Adrenal gland (tissue), 12 donors: ENCODE results near the gene ANTXR1. TPM values are rescaled to one million over a fixed set of nuclear protein-coding genes. Genes with fewer than 3 reads are reported as not detected.

Source experiments
- DNase-seq, 7 donors: peaks; one replicate each; pipeline ENCODE4 v3.0.0-alpha.2; 2019 to 2020
- H3K27ac ChIP-seq, 5 donors: fragments of 200-600 bp; sonication (generic) in 4 of 5; 1 replicate in 3 of 5; 2 replicates in 2 of 5; pipeline versions ENCODE4 v1.5.1 to v1.8.0; 2016 to 2020; ENCODE audit warnings: mild to moderate bottlenecking in 1 of 5
- H3K27me3 ChIP-seq: fragments of 200-600 bp; 2 replicates; pipeline ENCODE4 v1.8.0; 2021
- H3K36me3 ChIP-seq, 2 donors: fragments of 200-600 bp; replicated peaks in 1 of 2; 1 replicate in 1 of 2; 2 replicates in 1 of 2; pipeline versions ENCODE4 v1.5.1 to v1.8.0; 2018 to 2022
- H3K4me1 ChIP-seq, 2 donors: fragments of 200-600 bp; replicated peaks in 1 of 2; 1 replicate in 1 of 2; 2 replicates in 1 of 2; pipeline versions ENCODE4 v1.5.1 to v1.8.0; 2018 to 2021
- H3K4me3 ChIP-seq, 4 donors: fragments of 200-600 bp; sonication (generic) in 3 of 4; one replicate each; pipeline ENCODE4 v1.5.1; 2016 to 2018
- H3K9me3 ChIP-seq, 3 donors: fragments of 200-600 bp; sonication (generic) in 1 of 3; replicated peaks in 1 of 3; 1 replicate in 2 of 3; 2 replicates in 1 of 3; pipeline versions ENCODE4 v1.5.1 to v1.8.0; 2016 to 2021
- POLR2A ChIP-seq, 2 donors: fragments of 450-650 bp; IDR thresholded peaks; one replicate each; pipeline ENCODE4 v1.6.1; 2017; ENCODE audit warnings: antibody characterized with exemption in 2 of 2, mild to moderate bottlenecking in 2 of 2, moderate library complexity in 1 of 2
- WGBS, 4 donors: extraction: QIAGEN DNeasy Blood & Tissue Kit in 2 of 4; methylation state at CpG; one replicate each; pipeline versions ENCODE4 v1.1.5 to v1.1.7; 2013 to 2017; 5-methylcytosine and 5-hydroxymethylcytosine counted together
- intact Hi-C, 2 donors: fragments of 100-400 bp; cut with DNase I; formaldehyde crosslinking; loops; one replicate each; pipeline versions ENCODE4 v1.14.1 to v1.15.0; 2022 to 2023
- polyA plus RNA-seq, 3 donors: library from polyadenylated mRNA; stranded (reverse); fragments of 200-250 nt in 2 of 3; fragments of 350-450 nt in 1 of 3; fragmentation: Illumina TruSeq in 1 of 3; extraction: RNeasy Lipid Tissue Mini Kit (QIAGEN cat#74804) in 1 of 3; gene quantifications; one replicate each; pipeline ENCODE4 v1.2.3, GENCODE V29; 2013 to 2014
- total RNA-seq, 9 donors: library from RNA; depleted of rRNA in 4 of 9; stranded (reverse); fragments of >200 nt in 4 of 9; fragments of 120-200 nt in 1 of 9; fragmentation: NEBNext Ultra II Directional in 1 of 9; extraction: Animal tissue kit (Norgen Biotek cat#: 25700) in 1 of 9; gene quantifications; one replicate each; pipeline versions ENCODE4 v1.1.0 to v1.2.4, GENCODE V29; 2013 to 2023
- TF ChIP-seq, protein P1 (sequence below), 6 experiments: fragments of 450-650 bp in 4 of 6; fragments of 200-600 bp in 2 of 6; sonication (generic) in 1 of 6; IDR thresholded peaks; 1 replicate in 5 of 6; 2 replicates in 1 of 6; pipeline versions ENCODE4 v1.5.1 to v1.8.0; 2016 to 2021; ENCODE audit warnings: antibody characterized with exemption in 6 of 6, mild to moderate bottlenecking in 2 of 6, moderate library complexity in 1 of 6
- donor health status: healthy with polysubstance abuse.
- donor health status: Bipolar disorder and iron deficiency.
- donor health status: DM: yes; HTN: yes; CAD: no.
- donor health status: DM: no; HTN: no; CAD: no.
- donor health status: DM: no; HTN: no; CAD: no.
- donor health status: DM: yes; HTN: yes; CAD: no.

Gene ANTXR1
- total and polyA plus RNA-seq, 12 donors, result 19.0 to 386 (median 119) TPM

DNA sequence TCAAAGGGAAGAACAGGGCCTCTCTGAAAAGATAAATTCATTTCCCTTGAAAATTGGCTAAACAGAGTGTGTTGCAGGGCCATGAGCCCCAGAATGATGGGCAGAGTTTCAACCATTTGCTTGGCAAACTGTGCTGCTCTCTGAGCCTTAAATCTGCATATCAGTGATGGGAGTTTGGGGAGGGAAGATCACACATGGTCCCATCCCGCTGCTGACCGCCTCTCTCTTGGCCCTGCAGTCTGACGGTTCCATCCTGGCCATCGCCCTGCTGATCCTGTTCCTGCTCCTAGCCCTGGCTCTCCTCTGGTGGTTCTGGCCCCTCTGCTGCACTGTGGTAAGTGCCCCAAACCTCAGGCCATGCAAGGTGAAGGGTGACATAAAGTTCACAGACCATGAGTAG is 139.0 kb downstream of the ANTXR1 start:
- intact Hi-C loops, result no loop called here
- peak overlapping the region in 4 of 5 donors; percentile 17 to 83 (median 66) for H3K27ac ChIP-seq
- no peaks in the 10 kb centered on the region for H3K36me3 ChIP-seq
- 89 to 100% (median 93%) methylated on average over 2 to 4 of the region's 4 CpGs for WGBS, 4 donors
- H3K4me1 ChIP-seq, result peaks cover 19 to 53% of the 10 kb centered on the region in 2 donors
- no peak for TF ChIP-seq POLR2A (IDR thresholded peaks at IDR 0.05)
- TF ChIP-seq, protein P1, sequence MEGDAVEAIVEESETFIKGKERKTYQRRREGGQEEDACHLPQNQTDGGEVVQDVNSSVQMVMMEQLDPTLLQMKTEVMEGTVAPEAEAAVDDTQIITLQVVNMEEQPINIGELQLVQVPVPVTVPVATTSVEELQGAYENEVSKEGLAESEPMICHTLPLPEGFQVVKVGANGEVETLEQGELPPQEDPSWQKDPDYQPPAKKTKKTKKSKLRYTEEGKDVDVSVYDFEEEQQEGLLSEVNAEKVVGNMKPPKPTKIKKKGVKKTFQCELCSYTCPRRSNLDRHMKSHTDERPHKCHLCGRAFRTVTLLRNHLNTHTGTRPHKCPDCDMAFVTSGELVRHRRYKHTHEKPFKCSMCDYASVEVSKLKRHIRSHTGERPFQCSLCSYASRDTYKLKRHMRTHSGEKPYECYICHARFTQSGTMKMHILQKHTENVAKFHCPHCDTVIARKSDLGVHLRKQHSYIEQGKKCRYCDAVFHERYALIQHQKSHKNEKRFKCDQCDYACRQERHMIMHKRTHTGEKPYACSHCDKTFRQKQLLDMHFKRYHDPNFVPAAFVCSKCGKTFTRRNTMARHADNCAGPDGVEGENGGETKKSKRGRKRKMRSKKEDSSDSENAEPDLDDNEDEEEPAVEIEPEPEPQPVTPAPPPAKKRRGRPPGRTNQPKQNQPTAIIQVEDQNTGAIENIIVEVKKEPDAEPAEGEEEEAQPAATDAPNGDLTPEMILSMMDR (IDR thresholded peaks at IDR 0.05), result no peak
- H3K27me3 ChIP-seq, result no peaks in the 10 kb centered on the region
- no peak overlapping the region for H3K4me3 ChIP-seq
- no peak for DNase-seq
- H3K9me3 ChIP-seq, result no peaks in the 10 kb centered on the region

DNA sequence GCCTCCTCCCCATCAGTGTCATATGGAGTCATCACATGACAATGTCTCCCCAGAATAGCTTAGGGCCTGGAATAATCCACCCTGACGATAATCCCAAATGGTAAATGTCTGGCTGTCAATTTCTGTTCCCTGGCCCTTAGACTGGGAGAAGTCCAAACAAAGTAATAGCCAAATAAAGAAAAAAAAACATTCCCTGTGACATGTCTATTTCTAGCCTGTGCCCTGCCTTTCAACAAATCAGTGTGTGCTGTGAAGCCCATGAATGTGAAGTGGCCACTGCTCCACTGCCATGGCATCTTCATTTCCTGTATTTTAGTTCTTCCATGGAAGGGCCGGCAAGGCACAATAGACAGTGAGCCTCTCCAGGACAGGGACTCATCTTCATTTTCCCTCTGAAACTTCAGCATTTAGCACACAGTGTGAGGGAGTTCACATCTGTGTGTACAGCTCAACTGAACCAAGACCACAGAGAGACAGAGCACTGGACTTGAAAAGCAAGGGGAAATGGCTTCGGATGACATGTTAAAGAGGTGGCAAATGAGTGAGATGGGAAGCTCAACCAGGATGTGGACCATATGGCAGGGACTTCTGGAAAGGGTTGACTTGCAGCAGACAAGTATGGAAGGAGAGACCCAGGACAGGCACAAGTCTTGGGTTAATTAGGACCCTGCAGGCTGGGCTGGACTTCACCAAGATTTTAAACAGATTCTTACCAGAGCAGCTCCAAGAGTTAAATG is 140.0 kb downstream of the ANTXR1 start:
- peaks cover 19 to 53% of the 10 kb centered on the region in 2 donors for H3K4me1 ChIP-seq
- no peaks in the 10 kb centered on the region for H3K9me3 ChIP-seq
- TF ChIP-seq, protein P1 (IDR thresholded peaks at IDR 0.05), result no peak
- no peak for TF ChIP-seq POLR2A (IDR thresholded peaks at IDR 0.05)
- WGBS, 4 donors, result 75 to 86% (median 81%) methylated on average over 3 of the region's 3 CpGs
- H3K4me3 ChIP-seq, result no peak overlapping the region
- peak overlapping the region; percentile 28 to 83 (median 54) for H3K27ac ChIP-seq
- no peaks in the 10 kb centered on the region for H3K36me3 ChIP-seq
- H3K27me3 ChIP-seq, result no peaks in the 10 kb centered on the region
- intact Hi-C loops, result no loop called here
- no peak for DNase-seq

DNA sequence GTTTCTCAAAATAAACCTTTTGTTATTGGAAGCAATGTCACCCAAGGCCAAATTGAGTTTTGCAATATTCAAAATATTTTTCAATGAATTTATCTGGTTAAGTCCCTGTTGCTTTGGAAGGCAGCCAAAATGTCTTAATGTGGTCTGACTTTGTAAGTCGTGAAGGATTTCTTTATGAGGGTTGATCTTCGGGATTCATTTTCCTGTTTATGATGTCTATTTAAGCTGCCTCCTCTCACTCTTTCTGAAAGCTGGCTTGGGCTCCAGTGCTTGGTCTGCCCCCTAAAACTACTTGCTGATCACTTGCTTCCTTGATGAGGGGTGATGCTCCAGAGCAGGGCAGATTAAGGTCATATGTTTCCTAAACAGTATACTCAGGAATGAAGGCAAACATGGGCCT is 141.1 kb downstream of the ANTXR1 start:
- Histone ChIP-seq H3K27ac (peak overlapping the region; percentile 29 to 83 (median 54)), H3K4me3 (no peak overlapping the region), H3K4me1 (peaks cover 19 to 48% of the 10 kb centered on the region in 2 donors), H3K36me3 (no peaks in the 10 kb centered on the region), H3K9me3 (no peaks in the 10 kb centered on the region), H3K27me3 (no peaks in the 10 kb centered on the region)
- intact Hi-C loops, result no loop called here
- peak in 4 of 7 donors; percentile 58 to 74 (median 65) for DNase-seq
- WGBS, 4 donors, result 3 to 11% (median 6%) methylated on average over 2 of the region's 2 CpGs
- no peak for TF ChIP-seq POLR2A (IDR thresholded peaks at IDR 0.05)
- TF ChIP-seq, protein P1 (IDR thresholded peaks at IDR 0.05), result no peak

DNA sequence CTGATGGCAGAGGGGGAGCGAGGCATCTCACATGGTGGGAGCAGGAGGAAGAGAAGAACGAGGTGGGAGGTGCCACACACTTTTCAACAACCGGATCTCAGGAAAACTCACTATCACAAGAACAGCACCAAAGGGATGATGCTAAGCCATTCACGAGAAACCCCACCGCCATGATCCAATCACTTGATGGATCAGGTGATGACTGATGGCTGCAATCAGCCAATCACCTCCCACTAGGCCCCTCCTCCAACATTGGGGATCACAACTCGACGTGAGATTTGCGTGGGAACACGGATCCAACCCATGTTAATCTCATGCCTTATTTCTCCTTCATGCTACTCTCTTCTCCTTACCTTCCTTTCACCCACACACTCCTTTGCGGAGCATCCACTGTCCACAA is 143.6 kb downstream of the ANTXR1 start:
- peak in 1 of 7 donors; percentile 10 for DNase-seq
- WGBS, 4 donors, result 95 to 98% (median 97%) methylated on average over 10 of the region's 10 CpGs
- Histone ChIP-seq H3K27me3 (no peaks in the 10 kb centered on the region), H3K4me1 (peaks cover 20 to 41% of the 10 kb centered on the region in 2 donors), H3K36me3 (no peaks in the 10 kb centered on the region), H3K9me3 (no peaks in the 10 kb centered on the region), H3K27ac (no peak overlapping the region), H3K4me3 (no peak overlapping the region)
- intact Hi-C loops, result no loop called here
- TF ChIP-seq, protein P1 (IDR thresholded peaks at IDR 0.05), result no peak
- no peak for TF ChIP-seq POLR2A (IDR thresholded peaks at IDR 0.05)
